GM12878 (cell line): Measurements from ENCODE around the gene SLC39A13. TPM values are rescaled to one million over a fixed set of nuclear protein-coding genes. Genes with fewer than 3 reads are reported as not detected.

Experiments used
- ATAC-seq: fragments of 200-7000 bp; cut with Tn5 transposase; 3 replicates; pipeline ENCODE4 v1.9.1; 2020; ENCODE audit warnings: mild to moderate bottlenecking, moderate library complexity
- BruUV-seq: library from RNA; stranded (reverse); fragments of 400-500 nt; replicated peaks from 2 replicates; lab custom pipeline; 2021; lab: Mats Ljungman, UMichigan
- CTCF ChIA-PET: fragments of 300-600 bp; sonication (Branson Sonifier 250); formaldehyde crosslinking; extraction: SDS; loops from one replicate; lab custom pipeline; 2021; ENCODE audit warnings: inconsistent platforms; lab: Yijun Ruan, JAX
- POLR2A ChIA-PET: fragments of 350-600 bp; formaldehyde crosslinking; extraction: SDS; loops from one replicate; lab custom pipeline; 2021; ENCODE audit warnings: inconsistent platforms; lab: Charles Lee
- RAD21 ChIA-PET: fragments of 300-600 bp; sonication (Branson Sonifier 250); formaldehyde crosslinking; loops from one replicate; lab custom pipeline; 2023; ENCODE audit warnings: antibody characterized with exemption; ENCODE audit not compliant: unreplicated experiment; lab: Charles Lee
- SMC1A ChIA-PET: fragments of 300-600 bp; sonication (Branson Sonifier 250); formaldehyde crosslinking; loops from one replicate; lab custom pipeline; 2023; ENCODE audit not compliant: unreplicated experiment, uncharacterized antibody; lab: Charles Lee
- DNase-seq: peaks from one replicate; pipeline ENCODE4 v3.0.0-alpha.2; 2011; ENCODE audit warnings: low read depth, low spot score
- FAIRE-seq: peaks from 3 replicates; lab custom pipeline; 2011; peaks lifted over from hg19 to GRCh38; lab: Jason Lieb, UNC
- H2AFZ ChIP-seq: 2 replicates; pipeline ENCODE4 v1.6.0; 2011; ENCODE audit warnings: low read depth, low read length, control low read depth; ENCODE audit not compliant: control insufficient read depth
- H3K27ac ChIP-seq: 2 replicates; pipeline ENCODE4 v1.5.1; 2011; ENCODE audit warnings: control low read depth; ENCODE audit not compliant: control insufficient read depth, insufficient read depth
- H3K27me3 ChIP-seq, 2 experiments: replicated peaks in 1 of 2; 2 replicates each; pipeline versions ENCODE4 v1.6.0 to v1.6.1; 2011; ENCODE audit warnings: low read length in 1 of 2; ENCODE audit not compliant: control insufficient read depth in 2 of 2, insufficient read depth in 2 of 2
- H3K36me3 ChIP-seq, 2 experiments: 2 replicates each; pipeline ENCODE4 v1.5.1; 2011; ENCODE audit warnings: low read length in 1 of 2; ENCODE audit not compliant: control insufficient read depth in 2 of 2, insufficient read depth in 2 of 2
- H3K4me1 ChIP-seq: 2 replicates; pipeline ENCODE4 v1.6.1; 2011; ENCODE audit warnings: mild to moderate bottlenecking, low read length, moderate library complexity, mixed read lengths; ENCODE audit not compliant: control insufficient read depth, insufficient read depth
- H3K4me2 ChIP-seq: 2 replicates; pipeline ENCODE4 v1.6.0; 2011; ENCODE audit warnings: control low read depth; ENCODE audit not compliant: control insufficient read depth, insufficient read depth
- H3K4me3 ChIP-seq: fragments of 200-600 bp; sonication (generic); 2 replicates; pipeline ENCODE4 v1.5.1; 2016
- H3K79me2 ChIP-seq: 2 replicates; pipeline ENCODE4 v1.6.0; 2011; ENCODE audit warnings: low read length; ENCODE audit not compliant: control insufficient read depth, insufficient read depth
- H3K9ac ChIP-seq: 2 replicates; pipeline ENCODE4 v1.8.0; 2011; ENCODE audit warnings: low read length, control low read depth, mixed read lengths; ENCODE audit not compliant: control insufficient read depth, insufficient read depth
- H3K9me3 ChIP-seq: replicated peaks from 3 replicates; pipeline ENCODE4 v1.5.1; 2011; ENCODE audit warnings: mild to moderate bottlenecking, low read length; ENCODE audit not compliant: control insufficient read depth, insufficient read depth
- H4K20me1 ChIP-seq: 2 replicates; pipeline ENCODE4 v1.6.0; 2011; ENCODE audit not compliant: control insufficient read depth, insufficient read depth
- BCLAF1 ChIP-seq: fragments of 450-650 bp; IDR thresholded peaks from 2 replicates; pipeline ENCODE4 v1.6.1; 2017; ENCODE audit warnings: antibody characterized with exemption, mild to moderate bottlenecking, moderate library complexity
- POLR2A ChIP-seq: IDR thresholded peaks from 2 replicates; pipeline ENCODE4 v1.6.1; 2011; ENCODE audit warnings: low read depth, mild to moderate bottlenecking, low read length
- SREBF1 ChIP-seq: IDR thresholded peaks from 2 replicates; pipeline ENCODE4 v1.6.1; 2012; ENCODE audit warnings: mild to moderate bottlenecking, low read length
- USF1 ChIP-seq: IDR thresholded peaks from 2 replicates; pipeline ENCODE4 v1.6.1; 2011; ENCODE audit warnings: borderline replicate concordance, low read depth, mild to moderate bottlenecking, moderate library complexity, mixed read lengths, low read length; ENCODE audit not compliant: insufficient read depth; ENCODE audit errors: extremely low read length
- WGBS: methylation state at CpG from one replicate; pipeline ENCODE4 v1.1.6; 2016; ENCODE audit warnings: low lambda C conversion rate; ENCODE audit not compliant: insufficient replicate concordance, insufficient coverage; ENCODE audit errors: missing lambda C conversion rate; 5-methylcytosine and 5-hydroxymethylcytosine counted together
- in situ Hi-C: fragments of 300-500 bp; cut with MboI; formaldehyde crosslinking; loops from 9 replicates; pipeline ENCODE4 v1.14.3; 2018; ENCODE audit warnings: mixed read lengths
- intact Hi-C: fragments of 100-400 bp; cut with micrococcal nuclease; formaldehyde crosslinking; loops from one replicate; pipeline ENCODE4 v1.14.2; 2022; ENCODE audit not compliant: unreplicated experiment
- polyA plus RNA-seq, 11 experiments: library from polyadenylated mRNA; depleted of rRNA in 4 of 11; unstranded in 6 of 11; stranded (reverse) in 5 of 11; fragments of >200 nt; fragmentation: Nextera tagmentation in 4 of 11; fragmentation: Illumina TruSeq in 1 of 11; extraction: Ambion mirVana in 4 of 11; extraction: Trizol in 1 of 11; gene quantifications; 1 replicate in 1 of 11; 2 replicates in 10 of 11; pipeline versions ENCODE4 v1.2.1 to v1.2.3, GENCODE V29; 2011 to 2016; ENCODE audit warnings: inconsistent platforms in 2 of 11, missing spikeins in 2 of 11, low read depth in 1 of 11
- total RNA-seq, 4 experiments: library from RNA; depleted of rRNA in 3 of 4; stranded (reverse); fragments of >200 nt in 3 of 4; fragmentation: Illumina TruSeq in 1 of 4; extraction: Trizol in 1 of 4; gene quantifications; 2 replicates each; pipeline versions ENCODE4 v1.2.1 to v1.2.3, GENCODE V29; 2013 to 2021

SLC39A13 gene
- total and polyA plus RNA-seq, 10 of the 15 experiments (the other 5 are each of a cell fraction or from before 2014, with no cell fraction given), result 0.23 to 19.8 (median 6.3) TPM

GRCh38 chr11:47447906-47448305, 39.5 kb downstream of the SLC39A13 start:
- ChIA-PET CTCF (no interaction called here), RAD21 (no interaction called here)
- no peak overlapping the region for H3K9ac ChIP-seq
- BruUV-seq, result no TSS peak
- 65% methylated on average over 12 of the region's 12 CpGs for WGBS
- H3K4me3 ChIP-seq, result no peak overlapping the region
- H4K20me1 ChIP-seq, result no peaks in the 10 kb centered on the region
- no peak for DNase-seq
- no peak for FAIRE-seq
- H3K27me3 ChIP-seq, result no peaks in the 10 kb centered on the region
- in situ Hi-C loops, result no loop called here
- no peaks in the 10 kb centered on the region for H3K9me3 ChIP-seq
- no peak overlapping the region for H3K4me2 ChIP-seq
- no peak for ATAC-seq
- H2AFZ ChIP-seq, result no peak overlapping the region
- no peaks in the 10 kb centered on the region for H3K79me2 ChIP-seq
- no peak overlapping the region for H3K27ac ChIP-seq
- TF ChIP-seq POLR2A (no peak), SREBF1 (no peak)
- TF ChIP-seq, all 136 proteins: peak for 0
- no peaks in the 10 kb centered on the region for H3K4me1 ChIP-seq
- intact Hi-C loops, result no loop called here
- ChIA-PET POLR2A (no interaction called here), SMC1A (no interaction called here)
- no peaks in the 10 kb centered on the region for H3K36me3 ChIP-seq

GRCh38 chr11:47448566-47449427, 40.4 kb downstream of the SLC39A13 start, which contains the start of gene RAPSN:
Gene RAPSN, minus strand, starts transcription at chr11:47449136. Its CDS starts 172 bp downstream, at chr11:47448964.
- no peak within 1 kb of the TSS for H2AFZ ChIP-seq
- ChIA-PET CTCF (no interaction called here), POLR2A (interaction anchor here (0.6 kb wide), 1 partner anchor 149 kb away, joined by 7 read pairs; no protein-coding TSS in a partner anchor), RAD21 (no interaction called here), SMC1A (no interaction called here)
- DNase-seq (no peak), ATAC-seq (no peak), FAIRE-seq (no peak)
- H3K4me2 ChIP-seq, result no peak within 1 kb of the TSS
- no peaks in the 10 kb centered on the region for H3K9me3 ChIP-seq
- in situ Hi-C loops (no loop called here), intact Hi-C loops (no loop called here)
- no peak within 1 kb of the TSS for H3K27ac ChIP-seq
- no peaks in the 10 kb centered on the region for H3K79me2 ChIP-seq
- WGBS, result 77% methylated on average over 32 of the region's 32 CpGs
- BruUV-seq, result no TSS peak
- TF ChIP-seq USF1, result peak; percentile 16
- no peak for TF ChIP-seq BCLAF1
- no peaks in the 10 kb centered on the region for H4K20me1 ChIP-seq
- no peak within 1 kb of the TSS for H3K4me3 ChIP-seq
- no peak within 1 kb of the TSS for H3K9ac ChIP-seq
- no peaks in the 10 kb centered on the region for H3K4me1 ChIP-seq
- H3K36me3 ChIP-seq, result no peaks in the 10 kb centered on the region
- no peaks in the 10 kb centered on the region for H3K27me3 ChIP-seq
